Activated CD4-positive, CD25-positive, alpha-beta regulatory T cell treated with anti-CD3 and anti-CD28 coated beads, Interleukin-2, amount 50 U/mL, for 24 hours (primary cell): ENCODE measurements around the gene SYCE1L.
A peak's percentile ranks its signal among the peaks of the same experiment; 100 is the strongest.
"Not testable (repeated sequence)": the region's sequence is repeated elsewhere in the genome, so short reads cannot be mapped to it uniquely, and the experiment has no call there.

Source experiments
- ATAC-seq, 2 donors: fragments of 150-1000 bp; cut with Tn5 transposase; one replicate each; pipeline ENCODE4 v1.10.0; 2021; ENCODE audit warnings: mild to moderate bottlenecking in 1 of 2, moderate library complexity in 1 of 2

The SYCE1L gene

GRCh38 chr16:77206533-77206932, 7.3 kb downstream of the SYCE1L start:
- no peak for ATAC-seq

DNA sequence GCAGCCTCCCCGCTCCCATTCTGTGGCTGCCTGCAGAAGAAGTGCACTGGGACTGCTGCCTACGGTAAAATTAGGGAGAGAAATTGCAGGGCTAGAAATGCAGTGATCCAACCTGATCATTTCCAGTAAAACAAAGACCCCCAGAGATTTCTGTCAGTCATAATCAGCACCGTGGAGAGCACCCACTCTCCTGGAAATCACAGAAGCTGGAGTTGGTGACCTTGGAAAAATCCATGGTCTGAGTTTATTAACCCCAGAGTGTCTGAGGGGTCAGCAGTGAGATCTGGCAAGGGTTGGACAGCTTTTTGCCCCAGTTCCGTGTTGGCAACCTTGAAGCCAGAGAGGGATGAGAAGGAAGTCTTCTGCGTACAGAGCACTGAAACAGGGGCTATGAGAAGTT, 7.8 kb downstream of the SYCE1L start:
- ATAC-seq: no peak

GRCh38 chr16:77208382-77208781, 9.2 kb downstream of the SYCE1L start:
- no peak for ATAC-seq

- peak; percentile 69 to 75 for ATAC-seq
These were observed 12.9 kb downstream of the SYCE1L start for GRCh38 chr16:77211880-77212740.

DNA sequence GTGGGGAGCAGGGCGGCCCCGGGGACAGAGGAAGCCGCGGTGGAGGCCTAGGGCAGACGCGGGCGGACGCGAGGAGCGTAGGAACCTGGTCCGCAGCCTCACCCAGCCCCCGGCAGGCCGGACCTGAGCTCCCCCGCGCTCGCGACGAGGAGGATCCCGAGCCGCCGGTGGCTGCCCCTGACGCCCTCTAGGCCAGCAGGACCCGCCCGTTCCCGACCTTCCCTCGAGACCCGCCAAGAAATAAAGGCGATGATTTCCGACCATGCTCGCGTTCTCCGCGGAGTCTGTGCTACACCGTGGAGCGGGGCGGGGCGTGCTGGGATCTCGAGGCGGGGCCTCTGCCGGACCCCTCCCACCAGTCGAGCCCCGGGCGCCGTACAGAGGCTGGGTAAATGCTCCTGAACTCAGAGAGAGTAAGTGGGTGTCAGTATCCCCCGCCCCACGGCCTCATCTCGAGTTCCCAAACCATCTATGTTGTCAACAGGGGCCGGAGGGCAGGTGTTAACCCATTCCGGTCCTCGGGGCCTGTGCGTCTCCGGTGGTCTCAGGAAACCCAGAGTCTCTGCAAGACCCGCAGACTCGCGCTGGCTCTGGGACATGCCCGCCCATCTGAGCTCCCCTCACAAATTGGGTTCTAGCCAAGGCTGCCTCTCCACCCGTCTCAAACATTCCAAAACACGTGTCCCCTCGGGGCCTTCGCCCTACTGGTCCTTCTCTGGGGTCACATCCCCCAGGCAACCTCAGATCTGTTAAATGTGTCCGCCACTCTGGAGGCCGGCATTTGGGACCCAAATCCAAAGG, 13.7 kb downstream of the SYCE1L start:
- ATAC-seq: peak; percentile 88

DNA sequence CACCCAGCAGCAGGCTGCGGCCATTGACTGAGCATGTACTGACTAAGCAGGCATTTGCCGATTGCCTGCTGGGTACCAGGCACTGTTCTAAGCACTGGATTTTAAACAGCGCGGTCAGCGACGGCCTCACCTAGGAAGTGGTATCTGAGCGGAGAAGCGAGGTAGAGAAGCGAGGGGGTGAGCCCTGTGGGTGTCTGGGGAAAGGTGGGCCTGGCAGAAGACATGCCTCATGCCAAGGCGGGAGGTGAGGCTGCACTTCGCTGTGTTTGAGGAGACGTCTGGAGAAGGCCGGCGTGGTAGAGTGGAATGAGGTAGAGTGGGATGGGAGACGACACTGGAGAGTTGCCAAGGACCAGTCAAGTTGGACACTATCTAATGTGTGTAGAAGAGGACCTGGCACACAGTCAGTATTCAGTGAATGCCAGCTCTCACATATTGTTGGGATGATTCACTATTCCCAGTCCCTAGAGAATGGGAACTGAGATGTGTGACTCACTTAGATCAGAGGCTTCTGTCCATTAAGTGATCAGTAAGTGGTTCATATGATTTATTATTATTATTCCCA, 14.4 kb downstream of the SYCE1L start:
- no peak for ATAC-seq

- no peak for ATAC-seq
These were observed 15.4 kb downstream of the SYCE1L start for GRCh38 chr16:77214411-77215138.

DNA sequence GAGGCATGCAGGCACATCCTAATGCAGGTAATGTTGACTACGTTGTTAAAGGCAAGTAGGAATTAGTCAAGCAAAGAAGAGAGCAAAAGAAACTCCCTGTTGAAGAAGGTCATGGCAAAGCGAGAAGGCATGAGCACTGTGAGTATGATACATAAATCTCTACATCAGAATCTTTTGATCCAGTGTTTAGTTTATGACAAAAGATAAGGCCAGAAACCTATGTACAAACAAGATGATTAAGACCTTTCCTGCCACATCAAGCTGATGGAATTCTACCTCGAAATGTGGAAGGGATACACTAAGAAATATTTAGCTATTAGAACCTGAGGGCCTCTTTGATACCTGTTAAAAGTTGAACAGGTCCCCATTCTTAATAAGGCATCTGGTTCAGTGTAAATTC, 20.2 kb downstream of the SYCE1L start:
- no peak for ATAC-seq

DNA sequence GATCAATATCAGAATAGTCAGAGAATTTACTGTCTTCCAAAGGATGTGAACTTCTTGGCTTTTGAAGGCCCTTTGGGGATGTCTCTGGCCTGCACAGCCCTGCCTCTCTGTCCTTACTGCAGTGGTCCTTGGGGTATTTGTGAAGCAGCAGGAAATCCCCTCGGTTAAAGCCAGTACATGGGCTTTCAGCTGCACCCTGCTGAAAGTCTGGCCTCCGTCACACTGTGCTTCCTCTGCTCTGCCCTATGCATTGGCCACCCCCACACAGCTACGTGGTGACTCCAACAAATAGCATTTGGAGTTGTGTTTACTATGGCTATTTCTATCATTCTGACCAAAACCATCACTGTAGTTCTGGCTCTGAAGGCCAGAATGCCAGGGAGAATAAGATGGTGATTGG, 21.2 kb downstream of the SYCE1L start:
- ATAC-seq: no peak

GRCh38 chr16:77221482-77221881, 22.3 kb downstream of the SYCE1L start:
- no peak for ATAC-seq

GRCh38 chr16:77223184-77223583, 24.0 kb downstream of the SYCE1L start:
- no peak for ATAC-seq

DNA sequence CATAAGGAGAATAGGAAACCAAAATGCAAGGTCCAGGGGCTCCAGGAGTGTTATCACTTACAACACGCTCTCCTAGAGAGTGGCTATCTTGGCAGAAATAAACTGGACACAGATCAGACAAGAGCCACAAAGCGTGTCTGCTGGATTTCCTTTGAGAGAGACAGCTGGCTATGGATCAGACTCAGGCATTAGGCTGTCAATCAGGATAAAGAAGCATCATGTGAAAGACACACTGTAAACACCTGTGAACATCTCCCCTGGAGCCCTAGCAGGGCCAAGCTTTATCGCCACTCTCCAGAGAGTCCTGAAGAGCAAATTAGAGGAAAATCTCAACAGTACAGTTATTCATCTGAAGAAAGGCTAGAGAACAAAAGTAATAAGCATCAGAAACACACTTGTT, 26.0 kb downstream of the SYCE1L start:
- ATAC-seq: no peak

GRCh38 chr16:77227745-77228144, 28.5 kb downstream of the SYCE1L start:
- peak; percentile 43 to 63 for ATAC-seq

DNA sequence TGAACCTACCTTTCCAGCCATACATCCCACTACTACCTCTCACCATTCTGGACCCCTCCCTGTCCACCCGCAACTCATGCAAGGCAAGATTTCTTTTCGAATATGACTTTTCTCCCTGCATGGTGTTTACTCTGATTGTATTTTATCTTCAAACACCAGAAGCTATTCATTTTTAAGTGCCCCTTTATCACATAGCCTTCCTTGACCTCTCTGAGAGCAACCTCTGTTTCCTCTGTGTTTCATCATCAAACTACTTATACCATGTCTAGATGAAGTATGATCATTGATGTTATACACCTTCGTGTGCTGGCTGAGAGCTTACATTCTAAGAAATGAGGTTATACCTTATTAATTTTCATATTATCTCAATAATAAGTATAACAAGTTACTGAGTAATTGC, 31.8 kb downstream of the SYCE1L start:
- no peak for ATAC-seq

DNA sequence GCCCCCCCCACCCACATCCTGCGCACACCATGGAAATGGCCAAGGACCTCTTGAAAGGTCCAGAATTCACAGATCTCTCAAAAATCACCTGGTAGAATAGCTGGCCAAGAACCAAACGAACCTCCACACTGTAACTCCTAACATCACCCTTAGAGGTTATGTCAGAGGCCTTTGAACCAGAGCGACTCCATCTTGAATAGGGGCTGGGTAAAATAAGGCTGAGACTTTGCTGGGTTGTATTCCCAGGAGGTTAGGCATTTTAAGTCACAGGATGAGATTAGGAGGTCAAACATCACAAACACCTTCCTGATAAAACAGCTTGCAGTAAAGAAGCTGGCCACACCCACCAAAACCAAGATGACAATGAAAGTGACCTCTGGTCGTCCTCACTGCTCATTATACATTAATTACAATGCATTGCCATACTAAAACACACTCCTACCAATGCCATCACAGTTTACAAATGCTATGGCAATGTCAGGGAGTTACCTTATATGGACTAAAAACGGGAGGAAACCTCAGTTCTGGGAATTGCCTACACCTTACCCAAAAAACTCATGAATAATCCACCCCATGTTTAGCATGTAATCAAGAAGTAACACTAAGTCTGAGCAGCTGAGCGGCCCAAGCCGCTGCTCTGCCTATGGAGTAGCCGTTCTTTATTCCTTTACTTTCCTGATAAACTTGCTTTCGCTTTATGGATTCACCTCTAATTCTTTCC, 34.8 kb downstream of the SYCE1L start:
- no peak for ATAC-seq

DNA sequence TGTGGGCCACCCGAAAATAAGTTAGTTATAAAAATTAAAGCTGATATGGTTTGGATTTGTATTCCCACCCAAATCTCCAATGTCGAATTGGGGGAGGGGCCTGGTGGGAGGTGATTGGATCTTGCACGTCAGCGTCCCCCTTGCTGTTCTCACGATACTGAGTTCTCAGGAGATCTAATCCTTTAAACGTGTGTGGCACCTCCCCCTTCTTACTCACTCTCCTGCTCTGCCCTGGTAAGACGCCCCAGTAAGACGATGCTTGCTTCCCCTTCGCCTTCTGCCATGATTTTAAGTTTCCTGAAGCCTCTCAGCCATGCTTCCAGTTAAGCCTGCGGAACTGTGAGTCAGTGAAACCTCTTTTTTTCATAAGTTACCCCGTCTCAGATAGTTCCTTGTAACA, 35.4 kb downstream of the SYCE1L start:
- no peak for ATAC-seq

- peak; percentile 94 for ATAC-seq
These were observed 36.9 kb downstream of the SYCE1L start for GRCh38 chr16:77236063-77236511.

GRCh38 chr16:77238593-77238992, 39.4 kb downstream of the SYCE1L start:
- ATAC-seq: no peak

DNA sequence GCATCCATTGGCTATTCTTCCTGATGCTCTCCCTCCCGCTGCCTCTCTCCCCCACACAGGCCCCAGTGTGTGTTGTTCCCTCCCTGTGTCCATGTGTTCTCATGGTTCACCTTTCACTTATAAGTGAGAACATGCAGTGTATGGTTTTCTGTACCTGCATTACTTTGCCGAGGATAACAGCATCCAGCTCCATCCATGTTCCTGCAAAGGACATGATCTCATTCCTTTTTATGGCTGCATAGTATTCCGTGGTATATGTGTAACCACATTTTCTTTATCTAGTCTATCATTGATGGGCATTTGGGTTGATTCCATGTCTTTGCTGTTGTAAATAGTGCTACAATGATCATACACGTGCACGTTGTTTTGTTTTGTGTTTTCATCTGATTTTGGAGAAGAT, 43.3 kb downstream of the SYCE1L start:
- ATAC-seq: not testable (repeated sequence)

DNA sequence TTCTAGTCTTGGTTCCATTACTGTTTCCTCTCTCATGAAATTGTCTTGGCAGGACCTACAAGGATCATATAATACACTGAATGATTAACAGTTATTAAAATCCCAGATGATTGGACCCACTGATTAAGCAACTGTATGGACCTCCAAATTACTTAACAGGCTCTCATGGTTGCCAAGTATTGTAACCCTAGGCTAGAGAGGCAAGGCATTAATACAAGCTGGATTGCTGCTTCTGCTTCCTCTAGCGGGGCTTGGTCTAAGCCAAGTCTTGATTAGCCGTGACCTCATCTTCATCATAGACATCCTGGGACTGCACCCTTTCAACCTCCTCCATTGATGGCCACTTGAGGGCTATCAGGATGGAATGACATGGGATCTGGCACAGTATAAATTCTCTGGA, 46.9 kb downstream of the SYCE1L start:
- ATAC-seq: no peak

GRCh38 chr16:77250400-77250799, 51.2 kb downstream of the SYCE1L start:
- ATAC-seq: no peak
